Panc1 (cell line): ENCODE results near the gene ALDH5A1.

Experiments
- CTCF ChIP-seq: fragments of 450-650 bp; IDR thresholded peaks from 2 replicates; pipeline ENCODE4 v1.5.1; 2017; ENCODE audit warnings: mild to moderate bottlenecking
- POLR2AphosphoS5 ChIP-seq: IDR thresholded peaks from 2 replicates; pipeline ENCODE4 v1.6.1; 2012; ENCODE audit warnings: mild to moderate bottlenecking, low read depth, low read length, moderate library complexity
- SIN3A ChIP-seq: IDR thresholded peaks from 2 replicates; pipeline ENCODE4 v1.6.1; 2012; ENCODE audit warnings: low read depth, mild to moderate bottlenecking, low read length, moderate library complexity, borderline replicate concordance; ENCODE audit not compliant: insufficient read depth

GRCh38 chr6:24445704-24446103 is 49.1 kb upstream of the ALDH5A1 start:
- TF ChIP-seq CTCF (no peak), SIN3A (no peak), POLR2AphosphoS5 (no peak)
